Fibroblast of skin of scalp (primary cell): ENCODE data around the gene AGMO.
"Not testable (repeated sequence)": the region's sequence is repeated elsewhere in the genome, so short reads cannot be mapped to it uniquely, and the experiment has no call there.

ENCODE experiments used
- DNase-seq: peaks from one replicate; pipeline ENCODE4 v3.0.0-alpha.2; 2013

AGMO gene

DNA sequence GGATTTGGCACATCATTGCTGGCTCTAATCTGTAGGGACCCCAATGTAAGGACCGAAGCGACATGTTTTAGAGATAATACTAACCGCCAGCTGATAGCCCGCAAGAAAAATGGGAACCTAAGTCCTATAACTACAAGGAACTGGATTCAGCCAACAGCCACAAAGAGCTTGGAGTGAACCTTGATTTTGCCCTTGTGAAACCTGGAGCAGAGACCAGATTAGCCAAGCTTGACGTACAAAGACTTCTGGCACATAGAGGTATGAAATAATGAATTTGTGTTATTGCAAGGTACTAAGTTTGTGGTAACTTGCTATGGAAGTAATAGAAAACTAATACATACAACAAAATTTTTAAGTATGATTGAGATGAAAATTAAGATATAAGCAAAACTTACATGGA is 246.9 kb downstream of the AGMO start:
- DNase-seq, result no peak

DNA sequence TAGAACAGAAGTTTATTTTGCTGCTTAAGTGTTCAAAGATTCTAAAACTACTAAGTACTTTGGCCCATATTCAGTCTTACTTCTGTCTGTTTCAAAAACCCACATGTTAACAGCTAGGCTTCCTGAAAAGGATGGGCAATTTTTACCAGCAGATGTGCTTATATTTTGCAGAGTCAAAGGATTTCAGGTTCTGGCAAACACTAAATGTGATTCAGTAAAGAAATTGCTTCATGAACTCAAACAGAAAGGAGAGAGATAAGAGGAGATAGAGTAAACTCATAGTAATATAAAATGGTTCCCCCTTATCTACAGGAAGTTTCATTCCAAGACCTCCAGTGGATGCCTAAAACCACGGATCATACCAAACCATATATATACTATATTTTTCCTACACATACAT is 248.5 kb downstream of the AGMO start:
- DNase-seq, result no peak

DNA sequence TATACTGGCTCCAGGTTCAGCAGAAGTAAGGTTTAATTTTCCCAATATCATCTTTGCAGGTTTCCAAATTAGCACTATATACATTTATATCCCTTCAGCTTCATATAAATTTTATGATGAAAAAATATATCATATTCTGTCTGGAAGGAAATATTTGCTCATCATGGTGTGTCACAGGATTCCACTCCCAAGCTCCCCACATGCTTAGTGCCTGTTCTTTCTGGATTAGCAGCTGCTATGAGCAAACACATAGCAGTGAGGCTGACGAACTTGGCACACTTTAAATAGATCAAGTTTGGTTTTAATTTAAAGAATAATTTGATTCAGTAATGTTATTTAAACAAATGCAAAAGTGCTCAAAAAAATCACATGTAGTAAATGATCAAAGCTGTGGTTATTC is 251.9 kb downstream of the AGMO start:
- peak; percentile 86 for DNase-seq

GRCh38 chr7:15308821-15309220 is 253.0 kb downstream of the AGMO start:
- DNase-seq, result no peak

- peak; percentile 54 for DNase-seq
Measured at GRCh38 chr7:15306296-15306695, 255.5 kb downstream of the AGMO start.

- DNase-seq, result peak; percentile 68
Measured at GRCh38 chr7:15305002-15305600, 256.7 kb downstream of the AGMO start.

DNA sequence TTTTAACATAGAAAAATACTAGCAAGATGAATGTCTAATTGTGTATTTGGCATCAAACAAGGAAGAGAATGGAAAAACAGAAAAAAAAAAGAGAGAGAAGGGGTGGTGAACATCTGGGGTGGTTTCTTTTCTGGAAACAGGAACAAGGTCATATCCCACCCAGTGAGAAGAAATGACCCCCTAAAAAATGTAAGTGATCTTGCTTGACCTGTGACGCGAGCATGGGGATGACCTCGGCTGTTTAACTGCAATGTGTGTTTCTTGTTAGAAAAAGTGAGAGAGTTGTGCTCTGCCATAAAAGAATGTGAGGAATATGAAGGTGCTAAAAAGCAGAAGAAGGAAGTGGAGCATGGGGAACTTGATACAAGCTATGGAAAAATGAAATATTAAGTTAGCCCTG is 258.5 kb downstream of the AGMO start:
- no peak for DNase-seq

GRCh38 chr7:15300986-15301385 is 260.8 kb downstream of the AGMO start:
- not testable (repeated sequence) for DNase-seq

GRCh38 chr7:15292138-15292537 is 269.7 kb downstream of the AGMO start:
- DNase-seq, result no peak

GRCh38 chr7:15291699-15292098 is 270.1 kb downstream of the AGMO start:
- DNase-seq, result no peak

- DNase-seq, result no peak
Measured at GRCh38 chr7:15288741-15289140, 273.1 kb downstream of the AGMO start.

- DNase-seq, result peak; percentile 62
Measured at GRCh38 chr7:15284396-15284795, 277.4 kb downstream of the AGMO start.

- DNase-seq, result no peak
Measured at GRCh38 chr7:15280078-15280733, 281.6 kb downstream of the AGMO start.

- DNase-seq, result no peak
Measured at GRCh38 chr7:15279640-15280039, 282.2 kb downstream of the AGMO start.

- no peak for DNase-seq
Measured at GRCh38 chr7:15257689-15258088, 304.1 kb downstream of the AGMO start.

GRCh38 chr7:15252181-15252580 is 309.6 kb downstream of the AGMO start:
- DNase-seq, result no peak

GRCh38 chr7:15248514-15248913 is 313.3 kb downstream of the AGMO start:
- DNase-seq, result no peak

- DNase-seq, result no peak
Measured at GRCh38 chr7:15245831-15246230, 316.0 kb downstream of the AGMO start.

DNA sequence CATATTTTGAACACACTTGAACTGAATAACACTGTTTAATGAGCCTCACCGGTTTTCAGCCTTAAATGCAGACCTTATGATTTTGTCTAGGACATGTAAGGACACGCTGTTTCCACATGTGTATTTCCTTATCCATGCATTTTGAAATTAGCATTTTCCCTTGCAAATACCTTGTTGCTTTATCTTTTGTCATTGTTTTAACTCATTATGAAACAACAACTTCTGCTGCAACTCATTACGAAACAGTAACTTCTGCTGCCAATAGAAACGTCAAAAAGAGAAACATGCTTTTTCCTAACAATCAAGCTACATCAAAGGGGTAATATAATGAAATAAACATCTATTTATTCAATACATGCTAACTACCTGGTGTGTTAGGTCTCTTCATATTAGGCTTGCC is 322.0 kb downstream of the AGMO start:
- DNase-seq, result no peak

DNA sequence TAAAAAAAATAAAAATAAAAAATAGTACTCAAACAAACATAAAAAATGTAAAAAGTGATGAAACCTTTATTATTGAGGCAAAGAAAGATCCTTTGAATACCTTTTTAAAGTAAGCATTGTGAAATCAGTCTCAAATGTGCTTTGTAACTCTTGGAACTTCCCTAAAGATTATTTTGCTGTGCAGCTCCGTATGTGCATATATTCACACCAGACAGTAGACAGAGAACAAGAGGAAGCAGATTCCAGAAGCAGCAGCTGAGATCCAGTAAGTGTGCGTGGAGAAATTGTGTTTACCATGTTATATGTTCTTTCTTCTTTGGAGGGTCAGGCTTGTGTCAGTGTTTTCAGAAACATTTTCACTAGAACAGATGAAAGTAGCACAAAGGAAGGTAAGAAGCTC is 324.9 kb downstream of the AGMO start:
- no peak for DNase-seq

DNA sequence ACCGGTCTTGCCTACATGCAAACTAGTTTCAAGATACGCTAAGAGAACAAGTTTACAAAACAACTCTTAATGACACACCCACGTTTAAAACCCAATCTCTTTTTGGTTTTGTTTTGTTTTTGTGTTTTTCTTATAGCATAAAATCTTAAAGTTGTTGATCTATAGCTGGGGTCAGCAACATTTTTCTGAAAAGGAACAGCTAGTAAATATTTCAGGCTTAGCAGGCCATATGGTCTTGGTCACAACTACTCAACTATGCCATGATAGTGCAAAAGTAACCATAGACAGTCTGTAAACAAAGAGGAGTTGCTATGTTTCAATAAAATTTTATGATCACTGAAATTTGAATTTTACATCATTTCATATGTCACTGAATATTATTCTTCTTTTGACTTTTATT is 327.4 kb downstream of the AGMO start:
- DNase-seq, result no peak

DNA sequence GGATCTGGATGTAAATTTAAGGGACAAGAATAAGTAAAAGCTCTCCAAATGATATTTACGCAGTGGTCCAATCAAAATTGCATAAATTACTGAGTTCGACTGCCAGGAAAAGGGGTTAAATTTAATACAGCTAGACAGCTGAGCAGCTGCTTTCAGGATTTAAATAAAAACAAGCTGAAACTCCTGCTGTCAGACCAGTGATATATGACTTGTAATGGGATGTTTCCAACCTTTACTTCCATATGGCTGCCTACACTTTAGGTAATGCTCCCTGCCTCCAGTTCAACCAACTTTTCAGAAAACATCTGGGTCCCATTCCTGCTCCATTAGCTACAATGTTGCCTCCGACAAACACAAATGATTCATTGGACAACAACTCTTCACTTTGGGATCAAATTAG is 333.0 kb downstream of the AGMO start:
- no peak for DNase-seq

DNA sequence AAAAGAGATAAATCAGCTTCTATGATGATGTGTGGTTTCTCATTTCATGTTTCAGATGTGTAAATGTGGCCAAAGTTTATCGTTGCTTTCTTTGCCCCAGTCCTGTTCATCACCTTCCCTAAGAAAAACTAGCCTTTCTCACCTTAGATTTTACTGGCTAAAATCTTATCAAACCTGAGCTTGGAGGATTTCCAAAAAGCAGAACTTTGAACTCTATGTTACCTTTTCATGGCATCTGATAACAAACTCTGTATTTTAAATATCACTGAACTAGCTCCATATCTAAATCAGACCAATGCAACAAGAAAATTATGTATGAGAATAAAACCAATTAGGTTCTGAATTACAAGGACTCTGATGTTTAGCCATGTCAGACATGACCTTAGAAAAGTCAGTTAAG is 335.8 kb downstream of the AGMO start:
- DNase-seq, result no peak

DNA sequence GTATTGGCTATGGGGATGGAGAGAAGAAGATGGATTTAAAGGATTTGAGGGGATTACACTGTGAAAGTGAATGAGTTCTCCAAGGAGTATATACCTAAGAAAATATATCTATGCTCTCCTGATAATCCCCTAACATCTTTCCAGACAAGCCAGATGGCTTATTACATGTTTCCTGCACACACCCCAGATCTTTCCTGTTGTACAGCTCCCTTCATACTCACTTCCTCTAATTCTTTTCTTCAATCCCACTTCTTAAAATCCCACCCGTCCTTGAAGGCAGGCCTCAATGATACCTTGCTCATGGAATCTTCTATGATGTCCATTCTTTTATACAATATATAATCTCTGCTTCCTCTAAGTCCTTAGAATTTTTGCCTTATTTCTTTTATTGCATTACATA is 342.1 kb downstream of the AGMO start:
- no peak for DNase-seq

DNA sequence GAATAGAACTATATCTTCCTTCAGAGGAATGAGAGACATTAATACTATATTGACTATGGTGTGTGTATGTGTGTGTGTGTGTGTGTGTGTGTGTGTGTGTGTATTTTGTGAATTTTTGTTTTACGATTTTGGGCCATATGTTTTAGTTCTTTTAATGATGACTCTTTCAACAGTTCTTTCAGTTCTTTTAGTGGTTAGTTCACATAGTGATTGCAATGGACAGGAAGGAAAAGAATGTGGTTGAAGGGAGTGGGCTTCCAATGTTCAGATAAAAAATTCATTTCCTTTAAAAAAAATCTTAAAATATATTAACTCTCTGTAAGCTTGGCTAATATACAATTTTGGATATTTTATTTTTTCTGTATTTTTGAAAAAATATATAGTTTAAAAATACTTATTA is 343.6 kb downstream of the AGMO start:
- no peak for DNase-seq
